SKM-1 (cell line): ENCODE data around the gene OLFML1.

Source experiments
- DNase-seq: peaks from one replicate; lab custom pipeline; 2025; ENCODE audit not compliant: unreplicated experiment; lab: John Stamatoyannopoulos, UW

OLFML1 gene

DNA sequence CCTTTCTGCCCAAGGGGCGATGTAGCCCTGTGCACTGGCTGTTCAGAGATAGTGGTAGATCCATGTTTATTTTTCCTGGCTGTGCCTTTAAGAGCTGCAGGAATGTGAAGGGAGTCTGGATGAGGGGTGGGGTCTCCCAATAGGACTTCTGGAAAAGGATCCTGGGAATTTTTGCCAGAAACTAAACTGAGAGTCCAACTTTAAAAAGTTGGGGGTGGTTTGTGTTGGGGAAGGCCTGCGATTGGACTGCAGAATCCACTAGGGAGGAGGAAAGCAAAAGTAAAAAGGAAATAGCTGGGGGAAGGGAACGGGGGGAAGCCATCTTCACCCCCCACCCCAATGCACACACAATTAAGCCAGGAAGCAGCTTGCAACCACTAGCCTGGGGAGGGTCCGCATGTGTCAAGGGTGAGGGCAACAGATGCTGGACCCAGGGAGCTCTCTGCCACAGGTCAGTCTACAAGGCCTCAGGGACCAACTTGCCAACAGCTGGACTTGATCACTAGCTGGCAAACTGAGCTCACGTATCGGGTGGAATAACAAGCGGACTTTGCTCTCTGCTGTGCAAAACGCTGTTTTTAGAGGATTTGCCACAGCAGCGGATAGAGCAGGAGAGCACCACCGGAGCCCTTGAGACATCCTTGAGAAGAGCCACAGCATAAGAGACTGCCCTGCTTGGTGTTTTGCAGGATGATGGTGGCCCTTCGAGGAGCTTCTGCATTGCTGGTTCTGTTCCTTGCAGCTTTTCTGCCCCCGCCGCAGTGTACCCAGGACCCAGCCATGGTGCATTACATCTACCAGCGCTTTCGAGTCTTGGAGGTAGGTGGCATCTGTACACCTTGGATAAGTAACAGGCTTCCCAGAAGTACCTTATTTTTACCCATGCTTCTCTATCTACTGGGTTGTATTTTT is at the start of gene OLFML1:
OLFML1 (plus strand) TSS at position 321 of the 912 bp plus-strand sequence; CDS start at position 691, 370 bp downstream.
- DNase-seq, result no peak

GRCh38 chr11:7436146-7436545 is 49.2 kb upstream of the OLFML1 start:
- no peak for DNase-seq

GRCh38 chr11:7436657-7437056 is 48.6 kb upstream of the OLFML1 start:
- peak; percentile 66 for DNase-seq

DNA sequence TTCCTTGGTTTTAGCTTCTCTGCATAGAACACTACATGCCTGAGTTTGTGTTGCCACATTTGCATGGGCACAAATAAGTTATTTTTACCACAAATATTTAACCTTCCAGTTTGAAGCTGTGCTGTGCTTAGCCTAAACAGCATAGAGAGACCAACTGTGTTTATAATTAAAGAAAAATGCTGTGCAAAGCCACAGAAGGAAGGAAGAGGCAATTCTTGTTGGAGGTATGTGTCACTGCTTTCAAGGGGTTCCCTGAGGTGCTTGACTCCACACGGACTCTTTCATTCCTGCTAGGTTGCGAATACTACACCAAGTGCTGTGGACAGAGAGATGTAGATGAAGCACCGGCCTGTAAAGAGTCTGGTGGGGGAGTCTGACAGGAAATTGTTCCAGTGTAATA is 47.6 kb upstream of the OLFML1 start:
- no peak for DNase-seq

GRCh38 chr11:7439746-7440320 is 45.5 kb upstream of the OLFML1 start:
- no peak for DNase-seq

DNA sequence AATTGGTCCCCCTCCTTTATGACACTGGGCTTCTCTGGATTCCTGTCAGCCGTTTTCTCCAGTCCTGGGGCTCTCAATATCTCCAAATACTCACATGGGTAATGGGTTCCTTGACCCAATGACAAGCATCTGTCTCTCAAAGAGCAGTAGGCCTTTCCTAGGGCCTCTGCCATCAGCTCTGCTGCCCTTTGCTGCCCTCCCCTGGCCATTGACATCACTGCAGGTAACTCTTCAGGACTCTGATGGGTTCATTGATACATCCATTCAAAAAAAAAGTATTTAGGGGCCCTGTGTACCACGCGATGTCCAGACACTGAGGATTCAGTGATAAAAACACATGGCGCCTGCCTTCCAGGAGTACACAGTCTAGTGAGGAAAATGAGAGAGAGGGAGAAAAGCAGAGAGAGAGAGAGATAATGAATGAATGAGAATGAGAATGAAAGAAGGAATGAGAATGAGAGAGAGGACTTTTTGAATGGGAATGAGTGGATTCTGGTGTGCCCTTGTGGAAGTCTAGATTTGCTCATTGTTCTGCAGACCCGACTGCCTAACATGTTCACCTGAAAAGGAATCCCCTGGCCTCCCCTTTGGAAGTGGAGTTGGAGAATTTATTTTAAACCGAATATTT is 42.6 kb upstream of the OLFML1 start:
- peak; percentile 36 for DNase-seq

DNA sequence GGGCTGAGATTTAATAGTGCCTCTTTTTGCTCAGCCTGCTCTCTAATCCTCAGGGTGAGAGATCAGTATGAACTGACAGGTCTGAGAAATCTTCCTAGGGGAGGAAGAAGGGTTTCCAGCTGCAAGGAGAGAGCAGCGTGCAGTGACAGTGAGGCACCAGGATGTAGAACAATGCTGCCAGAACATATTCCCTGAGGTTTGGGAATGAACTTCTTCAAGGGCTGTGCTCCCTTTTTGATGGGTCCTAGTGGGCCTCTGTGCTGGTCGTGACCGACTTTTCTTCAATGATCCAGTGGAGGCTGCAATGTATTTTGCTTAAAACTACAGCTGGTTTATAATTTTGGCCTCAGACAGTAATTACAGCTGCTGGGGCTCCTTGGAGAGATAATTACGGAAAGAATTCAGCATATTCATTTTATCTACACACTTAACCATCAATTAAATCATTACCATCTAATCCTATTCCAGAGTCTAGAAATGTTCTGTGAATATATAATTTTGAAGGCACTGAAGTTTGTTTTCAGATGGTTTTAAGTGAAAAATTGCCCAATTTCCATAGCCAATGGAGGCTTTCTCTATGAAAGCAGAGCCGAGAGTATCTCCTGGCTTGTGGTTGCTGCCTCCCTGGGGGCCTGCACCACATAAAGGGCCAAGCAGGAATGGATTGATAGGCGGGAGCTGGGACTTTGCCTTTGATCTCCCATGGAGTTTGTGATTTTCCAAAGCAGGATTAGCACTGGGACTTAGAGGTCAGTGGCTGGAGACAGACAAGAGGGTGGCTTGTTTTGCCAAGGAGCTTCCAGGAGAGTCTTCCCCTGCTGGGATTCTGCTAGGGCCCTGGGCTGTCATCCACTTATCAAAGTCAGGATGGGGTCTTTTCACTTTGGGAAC is 41.0 kb upstream of the OLFML1 start:
- no peak for DNase-seq

GRCh38 chr11:7445564-7445963 is 39.7 kb upstream of the OLFML1 start:
- no peak for DNase-seq

GRCh38 chr11:7448201-7448600 is 37.1 kb upstream of the OLFML1 start:
- DNase-seq, result no peak

DNA sequence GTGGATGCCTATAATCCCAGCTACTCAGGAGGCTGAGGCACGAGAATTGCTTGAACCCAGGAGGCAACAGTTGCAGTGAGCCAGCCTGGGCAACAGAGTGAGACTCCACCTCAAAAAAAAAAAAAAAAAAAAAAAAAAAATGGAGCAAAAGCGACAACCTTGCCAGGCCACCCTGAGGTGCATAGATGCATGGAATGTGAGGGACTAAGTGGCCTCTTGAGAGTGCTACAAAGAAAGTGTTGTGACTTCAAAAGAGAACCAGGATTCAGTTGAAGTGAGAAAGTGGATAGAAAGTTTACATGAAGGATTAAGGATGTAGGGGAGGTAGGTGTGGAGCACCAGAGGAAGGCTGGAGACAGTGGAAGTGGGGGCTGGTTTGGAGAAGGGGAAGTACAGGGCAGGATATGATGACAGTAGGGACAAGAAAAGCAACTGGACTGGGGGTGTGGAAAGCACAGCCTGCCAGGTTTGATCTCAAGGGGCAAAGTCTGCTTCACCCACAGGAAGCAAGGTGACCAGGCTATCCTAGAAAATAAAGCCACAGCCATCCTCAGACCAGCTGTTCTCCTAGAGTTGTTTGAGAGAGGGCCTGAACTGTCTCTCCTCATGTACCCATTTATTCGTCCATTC is 36.0 kb upstream of the OLFML1 start:
- peak; percentile 18 for DNase-seq

DNA sequence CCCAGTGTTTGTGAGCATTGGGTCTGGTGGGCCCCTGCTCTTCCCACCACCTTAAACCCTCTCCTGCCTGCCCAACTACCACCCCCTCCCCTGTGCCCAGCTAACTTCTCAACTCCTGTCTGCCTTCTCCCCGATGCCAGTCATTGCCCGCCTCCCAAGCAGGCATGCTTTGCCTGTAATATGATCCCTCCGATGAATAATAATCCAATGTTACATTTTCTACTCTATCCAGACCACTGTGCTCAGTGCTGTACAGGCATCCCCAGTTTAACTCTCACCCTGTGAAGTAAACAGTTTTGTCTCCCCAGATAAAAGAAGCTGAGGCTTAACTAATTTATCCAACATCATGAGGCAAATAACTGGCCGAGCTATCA is 35.5 kb upstream of the OLFML1 start:
- no peak for DNase-seq

DNA sequence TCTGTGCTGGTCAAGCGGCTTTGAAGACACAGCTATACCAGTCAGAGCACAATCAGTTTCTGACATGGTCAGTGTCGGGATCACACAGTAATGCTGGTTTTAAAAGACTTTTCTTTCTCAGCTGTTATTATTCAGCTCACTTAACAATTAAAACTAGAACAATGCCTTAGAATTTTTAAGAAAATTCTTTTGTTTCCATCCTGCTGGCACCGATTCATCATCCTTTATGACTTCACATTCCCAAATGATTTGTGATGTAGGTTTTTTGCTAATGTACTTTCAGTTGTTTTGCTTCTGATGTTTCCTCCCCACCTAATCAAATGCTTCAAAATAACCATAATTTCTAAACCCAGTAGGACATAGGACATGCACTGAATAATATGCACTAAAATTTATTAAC is 34.5 kb upstream of the OLFML1 start:
- DNase-seq, result no peak

- DNase-seq, result no peak
These were observed 33.8 kb upstream of the OLFML1 start for GRCh38 chr11:7451520-7451919.

- DNase-seq, result no peak
These were observed 33.3 kb upstream of the OLFML1 start for GRCh38 chr11:7451952-7452494.

DNA sequence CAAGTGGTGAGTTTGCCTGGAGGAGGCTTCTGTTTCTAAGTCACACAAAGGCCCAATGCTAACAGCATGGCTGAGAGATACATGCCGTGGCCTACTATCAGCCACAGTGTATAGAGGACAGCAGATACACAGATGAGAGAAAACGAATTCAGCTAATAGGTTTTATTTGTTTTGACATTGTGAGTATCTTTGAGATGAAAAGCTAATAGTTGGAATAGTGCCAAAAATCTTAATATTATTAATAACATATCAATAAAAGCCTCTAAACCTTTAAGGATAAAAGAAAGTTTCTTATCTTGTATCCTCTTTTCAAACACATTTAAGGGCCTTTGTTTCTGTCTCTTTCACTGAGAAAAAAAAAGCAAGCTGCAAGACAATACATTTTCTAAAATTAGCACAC is 30.5 kb upstream of the OLFML1 start:
- no peak for DNase-seq

GRCh38 chr11:7457211-7457610 is 28.1 kb upstream of the OLFML1 start:
- DNase-seq, result no peak

DNA sequence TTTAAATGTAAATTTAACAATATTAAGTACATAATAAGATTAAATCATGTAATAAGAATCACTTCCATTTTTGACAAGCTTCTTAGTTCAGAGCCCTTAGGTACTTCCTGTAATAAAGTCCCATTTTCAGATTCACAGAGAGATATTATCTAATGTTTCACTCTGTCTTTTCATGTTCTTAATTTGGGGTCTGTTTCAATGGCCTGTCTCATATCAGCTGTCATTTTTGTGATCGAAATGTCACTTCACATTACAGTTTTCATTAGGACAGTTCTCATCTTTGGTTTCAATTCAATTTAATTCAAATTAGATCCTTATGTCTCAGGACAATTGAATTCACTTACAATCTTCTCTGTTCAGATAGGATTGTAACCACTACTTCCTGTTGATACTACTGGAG is 22.6 kb upstream of the OLFML1 start:
- DNase-seq, result no peak

GRCh38 chr11:7467652-7468051 is 17.7 kb upstream of the OLFML1 start:
- DNase-seq, result no peak

DNA sequence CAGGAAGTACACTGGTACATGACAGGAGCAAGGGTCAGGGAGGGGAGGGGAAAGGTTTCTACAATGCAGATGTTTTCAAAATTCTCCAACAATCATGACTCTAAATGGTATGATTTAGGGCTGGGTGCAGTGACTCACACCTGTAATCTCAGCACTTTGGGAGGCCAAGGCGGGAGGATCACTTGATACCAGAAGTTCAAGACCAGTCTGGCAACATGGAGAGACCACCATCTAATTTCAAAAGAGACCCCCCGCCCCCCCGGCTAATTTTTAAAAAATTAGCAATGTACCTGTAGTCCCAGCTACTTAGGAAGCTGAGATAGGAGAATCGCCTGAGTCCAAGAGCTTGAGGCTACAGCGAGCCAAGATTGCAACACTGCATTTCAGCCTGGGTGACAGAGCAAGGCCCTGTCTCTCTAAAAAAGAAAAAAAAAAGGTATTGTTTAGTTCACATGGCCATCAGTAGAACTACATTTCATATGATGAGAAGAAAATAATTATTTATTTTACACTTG is 15.9 kb upstream of the OLFML1 start:
- DNase-seq, result no peak

DNA sequence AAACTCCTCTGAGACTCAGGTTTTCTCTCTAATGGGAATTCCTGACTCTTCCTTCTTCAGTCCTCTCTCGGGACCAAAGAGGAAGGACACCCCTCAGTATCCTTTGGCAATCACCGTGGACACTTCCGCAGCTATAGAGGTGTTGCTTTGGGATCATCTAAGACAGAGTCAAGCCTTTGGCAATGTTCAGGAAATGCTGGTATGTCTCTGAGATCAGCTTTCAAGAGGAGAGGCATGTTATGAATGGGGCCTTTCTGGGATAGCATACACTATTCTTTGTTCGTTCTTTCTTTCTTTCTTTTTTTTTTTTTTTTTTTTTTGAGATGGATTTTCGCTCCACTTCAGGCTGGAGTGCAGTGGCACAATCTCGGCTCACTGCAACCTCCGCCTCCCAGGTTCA is 14.2 kb upstream of the OLFML1 start:
- no peak for DNase-seq
